DOHH2 (cell line): Measurements from ENCODE around the gene RND2.

ENCODE experiments used
- CTCF ChIP-seq: fragments of 200-600 bp; sonication (generic); IDR thresholded peaks from one replicate; pipeline ENCODE4 v1.5.1; 2014; ENCODE audit warnings: antibody characterized with exemption, mild to moderate bottlenecking, low read depth, low read length; ENCODE audit not compliant: poor library complexity, severe bottlenecking
- EZH2phosphoT487 ChIP-seq: fragments of 200-600 bp; sonication (generic); IDR thresholded peaks from 2 replicates; pipeline ENCODE4 v1.6.1; 2017; ENCODE audit warnings: borderline replicate concordance, mild to moderate bottlenecking, antibody characterized with exemption, low read length, moderate library complexity, mixed read lengths

DNA sequence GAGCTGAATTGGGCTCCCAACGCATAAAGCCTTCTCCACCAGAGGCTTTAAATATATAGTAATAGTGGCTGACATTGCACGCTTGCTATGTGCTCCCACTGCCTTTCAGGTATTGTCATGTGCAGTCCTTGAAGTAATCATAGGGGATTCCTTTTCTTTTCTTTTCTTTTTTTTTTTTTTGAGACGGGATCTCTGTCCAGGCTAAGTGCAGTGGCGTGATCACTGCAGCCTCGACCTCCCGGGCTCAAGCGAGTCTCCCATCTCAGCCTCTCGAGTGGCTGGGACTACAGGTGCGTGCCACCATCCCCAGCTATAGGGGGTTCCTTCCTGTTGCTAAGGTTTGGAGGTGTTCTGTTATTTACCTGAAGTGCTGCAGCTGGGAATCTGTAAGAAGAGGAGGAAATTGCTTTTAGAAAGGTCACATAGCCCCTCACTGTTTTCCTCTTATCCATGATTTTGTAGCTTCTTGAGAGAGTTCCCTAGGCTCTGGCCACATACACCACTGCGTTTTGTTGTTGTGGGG, 26.0 kb upstream of the RND2 start:
- TF ChIP-seq CTCF (no peak), EZH2phosphoT487 (no peak)
